GM10266 (cell line): ENCODE results near the gene TMEM41A.
A peak's percentile ranks its signal among the peaks of the same experiment; 100 is the strongest.

Source experiments
- DNase-seq: peaks from one replicate; pipeline ENCODE4 v3.0.0; 2012; ENCODE audit errors: extremely low spot score
- TF ChIP-seq, protein P1 (sequence below): IDR thresholded peaks from 2 replicates; pipeline ENCODE4 v1.5.1; 2012; ENCODE audit warnings: mild to moderate bottlenecking, low read depth; ENCODE audit not compliant: control insufficient read depth, insufficient read depth; ENCODE audit errors: missing control alignments

The TMEM41A gene

DNA sequence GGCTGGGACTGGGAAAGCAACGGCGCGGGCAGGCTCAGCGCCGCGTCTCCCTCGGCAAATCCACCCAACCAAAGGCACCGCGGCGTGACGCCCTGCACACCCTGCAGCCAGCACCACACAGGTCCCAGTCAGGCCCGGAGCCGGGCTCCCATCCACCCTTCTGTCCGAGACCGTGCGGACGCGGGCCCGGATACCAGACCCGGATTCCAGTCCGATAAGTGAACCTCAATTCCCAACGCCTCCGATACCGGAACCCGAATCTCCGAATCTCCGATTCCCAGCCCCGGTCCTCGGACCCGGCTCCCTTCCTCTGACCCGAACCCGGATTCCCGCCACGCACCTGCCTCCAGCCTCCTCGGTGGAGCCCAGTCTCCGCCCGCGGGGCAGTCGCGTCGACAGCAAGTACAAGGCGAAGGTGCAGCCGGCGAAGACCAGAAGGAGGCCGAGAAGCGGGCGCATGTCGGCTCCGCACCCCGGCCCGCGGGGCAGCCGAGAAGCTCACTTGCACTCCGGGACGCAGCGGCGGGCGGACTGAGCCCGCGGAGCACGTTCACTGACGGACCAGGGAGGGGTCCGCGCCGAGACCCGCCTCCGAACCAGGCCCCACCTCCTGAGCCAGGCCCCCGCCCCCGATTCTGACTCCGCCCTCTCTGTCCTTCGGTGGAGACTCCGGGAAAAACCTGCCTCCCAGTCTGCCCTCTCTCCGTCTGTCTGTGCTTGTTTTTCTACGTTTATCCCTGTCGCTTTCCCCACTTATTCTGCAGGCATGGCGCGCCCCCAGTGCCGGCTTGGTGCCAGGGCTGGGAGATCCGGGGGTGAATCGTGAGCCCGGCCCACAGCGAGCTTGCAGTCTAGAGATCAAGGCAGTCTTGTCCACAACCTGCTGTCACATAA, at the start of gene TMEM41A:
TMEM41A (minus strand) TSS at position 533 of the 894 bp plus-strand sequence; CDS start at position 459, 74 bp downstream.
- TF ChIP-seq, protein P1, sequence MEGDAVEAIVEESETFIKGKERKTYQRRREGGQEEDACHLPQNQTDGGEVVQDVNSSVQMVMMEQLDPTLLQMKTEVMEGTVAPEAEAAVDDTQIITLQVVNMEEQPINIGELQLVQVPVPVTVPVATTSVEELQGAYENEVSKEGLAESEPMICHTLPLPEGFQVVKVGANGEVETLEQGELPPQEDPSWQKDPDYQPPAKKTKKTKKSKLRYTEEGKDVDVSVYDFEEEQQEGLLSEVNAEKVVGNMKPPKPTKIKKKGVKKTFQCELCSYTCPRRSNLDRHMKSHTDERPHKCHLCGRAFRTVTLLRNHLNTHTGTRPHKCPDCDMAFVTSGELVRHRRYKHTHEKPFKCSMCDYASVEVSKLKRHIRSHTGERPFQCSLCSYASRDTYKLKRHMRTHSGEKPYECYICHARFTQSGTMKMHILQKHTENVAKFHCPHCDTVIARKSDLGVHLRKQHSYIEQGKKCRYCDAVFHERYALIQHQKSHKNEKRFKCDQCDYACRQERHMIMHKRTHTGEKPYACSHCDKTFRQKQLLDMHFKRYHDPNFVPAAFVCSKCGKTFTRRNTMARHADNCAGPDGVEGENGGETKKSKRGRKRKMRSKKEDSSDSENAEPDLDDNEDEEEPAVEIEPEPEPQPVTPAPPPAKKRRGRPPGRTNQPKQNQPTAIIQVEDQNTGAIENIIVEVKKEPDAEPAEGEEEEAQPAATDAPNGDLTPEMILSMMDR = peak; percentile 10
- DNase-seq = peak; percentile 97

DNA sequence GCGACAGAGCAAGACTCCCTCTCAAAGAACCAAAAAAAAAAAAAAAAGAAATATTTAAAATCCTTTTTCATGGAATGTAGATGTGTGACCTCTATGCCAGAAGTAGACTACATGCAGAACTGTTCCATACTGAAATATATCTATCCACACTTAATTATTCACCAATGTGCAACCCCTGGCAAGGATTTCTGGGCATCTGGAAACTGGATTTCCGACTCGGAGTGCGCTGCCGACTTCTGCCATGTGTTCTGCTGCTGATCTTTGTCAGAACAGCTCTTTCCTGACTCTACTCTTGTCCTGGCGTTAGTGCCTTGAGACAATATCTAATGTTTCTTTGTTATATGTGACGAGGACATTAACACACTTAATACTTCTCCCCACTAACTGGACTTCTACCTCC, 41.9 kb upstream of the TMEM41A start:
- TF ChIP-seq, protein P1 = no peak
- no peak for DNase-seq

DNA sequence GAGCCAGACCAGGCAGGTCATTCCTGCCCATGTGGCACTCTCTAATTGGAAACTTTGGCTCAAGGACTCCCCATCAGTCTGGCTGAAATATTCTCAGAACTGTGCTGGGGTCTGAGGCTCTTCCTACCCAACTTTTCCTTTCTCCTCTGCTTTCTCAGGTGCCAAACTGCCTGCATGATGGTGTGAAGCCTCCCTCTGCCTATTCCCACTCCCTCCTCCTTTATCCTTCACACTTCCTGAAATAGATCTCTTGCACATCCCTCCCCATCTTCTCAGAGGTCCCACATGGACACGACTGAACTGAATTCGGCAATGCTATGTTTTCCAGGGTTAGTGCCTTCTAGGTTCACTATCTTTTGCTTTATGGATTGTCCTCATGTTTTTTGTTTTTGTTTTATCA, 41.1 kb upstream of the TMEM41A start:
- DNase-seq = no peak
- TF ChIP-seq, protein P1 = no peak

GRCh38 chr3:185537369-185537970, 38.6 kb upstream of the TMEM41A start:
- TF ChIP-seq, protein P1 = no peak
- peak; percentile 89 for DNase-seq

GRCh38 chr3:185534511-185534910, 35.7 kb upstream of the TMEM41A start:
- DNase-seq = no peak
- TF ChIP-seq, protein P1 = no peak

DNA sequence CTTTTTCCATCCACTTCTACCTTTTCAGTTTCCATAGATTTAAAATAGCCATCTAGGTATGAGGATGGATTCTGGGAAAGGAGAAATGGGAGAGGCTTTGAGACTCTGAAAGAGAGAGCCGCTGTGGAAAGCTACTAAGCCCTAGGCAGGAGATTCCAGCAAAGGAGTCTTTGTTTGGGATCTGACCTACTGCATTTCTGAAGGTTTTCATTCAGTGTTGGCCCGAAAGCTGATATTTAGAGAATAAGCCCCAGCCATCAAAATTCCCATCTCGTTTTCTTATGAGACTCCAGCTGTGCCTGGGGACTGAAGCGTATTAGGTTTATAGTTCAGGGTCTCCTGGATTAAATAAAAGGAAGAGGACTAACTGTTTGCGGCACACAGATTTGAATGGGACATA, 34.1 kb upstream of the TMEM41A start:
- TF ChIP-seq, protein P1 = no peak
- no peak for DNase-seq

- DNase-seq = no peak
- TF ChIP-seq, protein P1 = no peak
Observed at GRCh38 chr3:185530856-185531255, 32.0 kb upstream of the TMEM41A start.
